AG09319 (cell line): Measurements from ENCODE around the gene CHST3.

Experiments used
- DNase-seq: peaks from one replicate; pipeline ENCODE4 v3.0.0-alpha.2; 2010; ENCODE audit warnings: low read depth; ENCODE audit errors: extremely low read depth
- CTCF ChIP-seq: IDR thresholded peaks from 2 replicates; pipeline ENCODE4 v1.5.1; 2011; ENCODE audit warnings: low read depth, mild to moderate bottlenecking, inconsistent platforms, low read length, moderate library complexity

CHST3 gene

GRCh38 chr10:72011468-72011867 lies 47.3 kb downstream of the CHST3 start:
- no peak for DNase-seq
- no peak for TF ChIP-seq CTCF

GRCh38 chr10:72011976-72012512 lies 47.8 kb downstream of the CHST3 start:
- DNase-seq = no peak
- no peak for TF ChIP-seq CTCF

GRCh38 chr10:72012796-72013195 lies 48.6 kb downstream of the CHST3 start:
- TF ChIP-seq CTCF = no peak
- DNase-seq = no peak

GRCh38 chr10:72013202-72013945 lies 49.2 kb downstream of the CHST3 start:
- DNase-seq = no peak
- TF ChIP-seq CTCF = no peak

GRCh38 chr10:72014197-72014596 lies 50.0 kb downstream of the CHST3 start:
- TF ChIP-seq CTCF = no peak
- no peak for DNase-seq

GRCh38 chr10:72014785-72015480 lies 50.7 kb downstream of the CHST3 start:
- no peak for TF ChIP-seq CTCF
- no peak for DNase-seq

- no peak for TF ChIP-seq CTCF
- no peak for DNase-seq
Measured at GRCh38 chr10:72015841-72016240, 51.6 kb downstream of the CHST3 start.
